HG03432 (cell line): ENCODE data around the gene CYFIP1.
"Not testable (repeated sequence)": the region's sequence is repeated elsewhere in the genome, so short reads cannot be mapped to it uniquely, and the experiment has no call there.

Experiments used
- ATAC-seq: cut with Tn5 transposase; IDR thresholded peaks from one replicate; pipeline ENCODE4 v1.9.1; 2021; ENCODE audit warnings: mild to moderate bottlenecking, moderate library complexity; ENCODE audit not compliant: unreplicated experiment

CYFIP1 gene

GRCh38 chr15:22980189-22981050 is at the start of gene CYFIP1:
CYFIP1 (minus strand) TSS chr15:22980368; CDS start chr15:22947285, 33,083 bp downstream.
- ATAC-seq, result peak; percentile 79

- ATAC-seq, result no peak
Observed at GRCh38 chr15:23026218-23026617, 46.0 kb upstream of the CYFIP1 start.

GRCh38 chr15:23022156-23022555 is 42.0 kb upstream of the CYFIP1 start:
- ATAC-seq, result no peak

- ATAC-seq, result no peak
Observed at GRCh38 chr15:23014394-23015000, 34.3 kb upstream of the CYFIP1 start.

- no peak for ATAC-seq
Observed at GRCh38 chr15:23013681-23014080, 33.5 kb upstream of the CYFIP1 start.

- not testable (repeated sequence) for ATAC-seq
Observed at GRCh38 chr15:23012616-23013015, 32.4 kb upstream of the CYFIP1 start.

GRCh38 chr15:23003736-23004135 is 23.6 kb upstream of the CYFIP1 start:
- ATAC-seq, result no peak

- no peak for ATAC-seq
Observed at GRCh38 chr15:23002920-23003319, 22.8 kb upstream of the CYFIP1 start.

GRCh38 chr15:22995795-22996194 is 15.6 kb upstream of the CYFIP1 start:
- no peak for ATAC-seq

- no peak for ATAC-seq
Observed at GRCh38 chr15:22992024-22992326, 11.8 kb upstream of the CYFIP1 start.

GRCh38 chr15:22989576-22990477 is 9.7 kb upstream of the CYFIP1 start:
- ATAC-seq, result no peak

GRCh38 chr15:22988811-22989210 is 8.6 kb upstream of the CYFIP1 start:
- no peak for ATAC-seq

- ATAC-seq, result not testable (repeated sequence)
Observed at GRCh38 chr15:22981931-22982330, 1.8 kb upstream of the CYFIP1 start.

- no peak for ATAC-seq
Observed at GRCh38 chr15:22981051-22981840, 1.1 kb upstream of the CYFIP1 start.

GRCh38 chr15:22979238-22980188 is 655 bp downstream of the CYFIP1 start:
- ATAC-seq, result peak; percentile 66

- ATAC-seq, result peak; percentile 43
Observed at GRCh38 chr15:22978691-22979237, 1.4 kb downstream of the CYFIP1 start.

GRCh38 chr15:22974745-22975144 is 5.4 kb downstream of the CYFIP1 start:
- no peak for ATAC-seq

GRCh38 chr15:22973987-22974386 is 6.2 kb downstream of the CYFIP1 start:
- ATAC-seq, result no peak

GRCh38 chr15:22973286-22973685 is 6.9 kb downstream of the CYFIP1 start:
- ATAC-seq, result peak; percentile 93
